HepG2 (cell line): Measurements from ENCODE around the gene LCAT. TPM values are rescaled to one million over a fixed set of nuclear protein-coding genes. Genes with fewer than 3 reads are reported as not detected.
A peak's percentile ranks its signal among the peaks of the same experiment; 100 is the strongest.

Source experiments
- ATAC-seq: fragments of 200-7000 bp; cut with Tn5 transposase; 3 replicates; pipeline ENCODE4 v1.9.1; 2020; ENCODE audit warnings: mild to moderate bottlenecking, moderate library complexity
- BruUV-seq: library from RNA; stranded (reverse); fragments of 400-500 nt; replicated peaks from 2 replicates; lab custom pipeline; 2021; lab: Mats Ljungman, UMichigan
- CTCF ChIA-PET: fragments of 300-600 bp; formaldehyde crosslinking; extraction: SDS; loops from one replicate; lab custom pipeline; 2021; ENCODE audit warnings: low total read pairs, inconsistent platforms, low intra/inter-chr PET ratio; lab: Yijun Ruan, JAX
- POLR2A ChIA-PET: fragments of 350-600 bp; sonication (Branson Sonifier 250); formaldehyde crosslinking; loops from one replicate; lab custom pipeline; 2020; ENCODE audit warnings: antibody characterized with exemption, inconsistent platforms; lab: Yijun Ruan, JAX
- DNase-seq: peaks from one replicate; pipeline ENCODE4 v3.0.0-alpha.2; 2015; ENCODE audit warnings: low spot score
- FAIRE-seq: peaks from 3 replicates; lab custom pipeline; 2011; peaks lifted over from hg19 to GRCh38; lab: Jason Lieb, UNC
- H2AFZ ChIP-seq: one replicate; pipeline ENCODE4 v1.6.1; 2011; ENCODE audit warnings: low read length, inconsistent platforms
- H3K27ac ChIP-seq: fragments of 300-600 bp; 3 replicates; pipeline ENCODE4 v1.8.0; 2011; ENCODE audit warnings: mixed run types, mild to moderate bottlenecking, mixed read lengths, low read length, inconsistent platforms; ENCODE audit not compliant: insufficient read depth; ENCODE audit errors: extremely low read length
- H3K27me3 ChIP-seq, 2 experiments: fragments of 200-600 bp in 1 of 2; 2 replicates in 1 of 2; 3 replicates in 1 of 2; pipeline versions ENCODE4 v1.6.0 to v1.8.0; 2011; ENCODE audit warnings: low read length in 2 of 2, mild to moderate bottlenecking in 2 of 2, moderate library complexity in 2 of 2, inconsistent platforms in 1 of 2; ENCODE audit not compliant: insufficient read depth in 2 of 2, control insufficient read depth in 1 of 2
- H3K36me3 ChIP-seq, 2 experiments: fragments of 200-600 bp in 1 of 2; replicated peaks in 1 of 2; 2 replicates in 1 of 2; 3 replicates in 1 of 2; pipeline versions ENCODE4 v1.5.1 to v1.8.0; 2011; ENCODE audit warnings: low read length in 2 of 2, inconsistent platforms in 1 of 2; ENCODE audit not compliant: insufficient read depth in 2 of 2, control insufficient read depth in 1 of 2
- H3K4me1 ChIP-seq: 2 replicates; pipeline ENCODE4 v1.5.1; 2012; ENCODE audit warnings: low read length, inconsistent platforms; ENCODE audit not compliant: insufficient read depth
- H3K4me2 ChIP-seq: 2 replicates; pipeline ENCODE4 v1.6.0; 2011; ENCODE audit warnings: low read depth, low read length, inconsistent platforms
- H3K4me3 ChIP-seq, 3 experiments: fragments of 200-600 bp in 1 of 3; sonication (generic), shearing (Covaris generic) in 1 of 3; replicated peaks in 1 of 3; 2 replicates each; pipeline ENCODE4 v1.5.1; 2011 to 2016; ENCODE audit warnings: low read length in 3 of 3, inconsistent platforms in 2 of 3, low read depth in 2 of 3, mild to moderate bottlenecking in 2 of 3, control low read depth in 1 of 3, mixed read lengths in 1 of 3; ENCODE audit not compliant: insufficient read depth in 1 of 3
- H3K79me2 ChIP-seq: one replicate; pipeline ENCODE4 v1.6.1; 2011; ENCODE audit warnings: low read length, inconsistent platforms; ENCODE audit not compliant: insufficient read depth
- H3K9ac ChIP-seq: 2 replicates; pipeline ENCODE4 v1.6.0; 2011; ENCODE audit warnings: mild to moderate bottlenecking, low read depth, low read length, inconsistent platforms; ENCODE audit not compliant: insufficient read depth
- H3K9me3 ChIP-seq: 2 replicates; pipeline ENCODE4 v1.5.1; 2012; ENCODE audit warnings: mild to moderate bottlenecking, low read length
- H4K20me1 ChIP-seq: 2 replicates; pipeline ENCODE4 v1.6.0; 2011; ENCODE audit warnings: inconsistent platforms, mild to moderate bottlenecking, low read length, moderate library complexity; ENCODE audit not compliant: insufficient read depth
- CENPT ChIP-seq: sonication (generic); formaldehyde crosslinking; IDR thresholded peaks from 2 replicates; pipeline ENCODE4 v1.8.0; 2022; ENCODE audit warnings: low read depth, mild to moderate bottlenecking, moderate library complexity, missing genetic modification reagents
- HOXD1 ChIP-seq: sonication (generic); formaldehyde crosslinking; IDR thresholded peaks from 2 replicates; pipeline ENCODE4 v1.5.0; 2020; ENCODE audit warnings: missing genetic modification reagents
- NRL ChIP-seq: sonication (generic); formaldehyde crosslinking; IDR thresholded peaks from 2 replicates; pipeline ENCODE4 v1.5.0; 2020; ENCODE audit warnings: missing genetic modification reagents, mild to moderate bottlenecking, moderate library complexity, borderline replicate concordance
- SOX6 ChIP-seq, 2 experiments: fragments of 450-650 bp in 1 of 2; sonication (generic) in 1 of 2; formaldehyde crosslinking in 1 of 2; IDR thresholded peaks; 2 replicates each; pipeline versions ENCODE4 v1.4.0 to v1.6.1; 2017 to 2020; ENCODE audit warnings: antibody characterized with exemption in 1 of 2, mild to moderate bottlenecking in 1 of 2, missing genetic modification reagents in 1 of 2
- ZNF432 ChIP-seq: sonication (generic); formaldehyde crosslinking; IDR thresholded peaks from 2 replicates; pipeline ENCODE4 v1.5.0; 2020; ENCODE audit warnings: missing genetic modification reagents, mild to moderate bottlenecking, borderline replicate concordance
- WGBS: methylation state at CpG from one replicate; pipeline ENCODE4 v1.1.6; 2017; ENCODE audit warnings: low lambda C conversion rate; 5-methylcytosine and 5-hydroxymethylcytosine counted together
- in situ Hi-C: cut with HindIII; loops from 2 replicates; pipeline ENCODE4 v1.10.0; 2017; ENCODE audit warnings: low pct_unique_long_range_greater_than_20kb; ENCODE audit not compliant: extremely low pct_ligation_motif_present
- intact Hi-C: fragments of 100-400 bp; cut with micrococcal nuclease; formaldehyde crosslinking; loops from one replicate; pipeline ENCODE4 v1.10.0; 2022; ENCODE audit not compliant: unreplicated experiment
- polyA plus RNA-seq, 8 experiments: library from polyadenylated mRNA; depleted of rRNA in 3 of 8; stranded (reverse) in 7 of 8; unstranded in 1 of 8; fragments of >200 nt; fragmentation: Illumina TruSeq in 4 of 8; extraction: Trizol in 4 of 8; gene quantifications; 2 replicates each; pipeline versions ENCODE4 v1.2.1 to v1.2.3, GENCODE V29; 2011 to 2016; ENCODE audit warnings: low read depth in 4 of 8, missing spikeins in 1 of 8, mixed read lengths in 1 of 8; ENCODE audit not compliant: insufficient read depth in 1 of 8
- total RNA-seq, 5 experiments: library from RNA; depleted of rRNA; stranded (reverse); fragments of >200 nt; fragmentation: Illumina TruSeq; extraction: Trizol; gene quantifications; 2 replicates each; pipeline ENCODE4 v1.2.3, GENCODE V29; 2016; ENCODE audit warnings: low read depth in 1 of 5
- TF ChIP-seq, protein P1 (sequence below): sonication (generic); formaldehyde crosslinking; IDR thresholded peaks from 2 replicates; pipeline ENCODE4 v1.4.0; 2020; ENCODE audit warnings: missing genetic modification reagents
- TF ChIP-seq, protein P2 (sequence below): sonication (generic); formaldehyde crosslinking; IDR thresholded peaks from 2 replicates; pipeline ENCODE4 v1.8.0; 2022; ENCODE audit warnings: mild to moderate bottlenecking, missing genetic modification reagents; ENCODE audit not compliant: insufficient replicate concordance
- TF ChIP-seq, protein P3 (sequence below): IDR thresholded peaks from 2 replicates; pipeline ENCODE4 v1.6.1; 2016; ENCODE audit warnings: low read depth, borderline replicate concordance
- TF ChIP-seq, protein P4 (sequence below): sonication (generic); formaldehyde crosslinking; IDR thresholded peaks from 2 replicates; pipeline ENCODE4 v1.5.1; 2020; ENCODE audit warnings: mild to moderate bottlenecking, missing genetic modification reagents, moderate library complexity

LCAT gene
- total and polyA plus RNA-seq, 2 of the 13 experiments (the other 11 are each of a cell fraction or from before 2014, with no cell fraction given), result 36.1 to 38.9 TPM

DNA sequence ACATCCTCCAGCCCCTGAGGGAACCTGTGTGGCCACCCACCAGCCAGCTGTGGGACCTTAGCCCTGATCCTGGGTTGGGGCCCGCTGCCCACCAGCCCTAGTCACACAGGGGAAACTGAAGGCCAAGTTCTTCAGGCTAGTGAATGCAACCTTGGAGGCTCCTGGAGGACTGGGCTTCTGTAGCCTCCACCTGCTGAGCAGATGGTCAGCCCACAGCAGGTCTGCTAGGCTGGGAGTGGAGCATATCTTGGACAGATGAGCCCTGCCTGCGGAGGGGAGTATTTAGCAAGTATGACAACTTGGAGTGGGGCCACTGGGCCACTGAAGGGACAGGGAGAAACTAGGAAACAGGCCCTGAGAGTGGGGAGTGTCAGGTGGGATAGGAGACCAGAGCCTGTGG, 32.3 kb upstream of the LCAT start:
- ChIA-PET POLR2A (interaction anchor here (2.3 kb wide), 1 partner anchor 10 kb away, joined by 9 read pairs; no protein-coding TSS in a partner anchor), CTCF (no interaction called here)
- Histone ChIP-seq H3K27ac (no peak overlapping the region), H3K27me3 (peaks cover 5 to 40% of the 10 kb centered on the region in 2 experiments; a peak in 4 of 5 replicates), H3K36me3 (no peaks in the 10 kb centered on the region), H3K4me1 (peaks cover 47% of the 10 kb centered on the region), H3K9me3 (no peaks in the 10 kb centered on the region), H3K4me2 (no peak overlapping the region), H3K79me2 (no peaks in the 10 kb centered on the region), H3K9ac (no peak overlapping the region), H4K20me1 (no peaks in the 10 kb centered on the region), H2AFZ (no peak overlapping the region), H3K4me3 (no peak overlapping the region)
- BruUV-seq, result no TSS peak
- TF ChIP-seq, protein P1, sequence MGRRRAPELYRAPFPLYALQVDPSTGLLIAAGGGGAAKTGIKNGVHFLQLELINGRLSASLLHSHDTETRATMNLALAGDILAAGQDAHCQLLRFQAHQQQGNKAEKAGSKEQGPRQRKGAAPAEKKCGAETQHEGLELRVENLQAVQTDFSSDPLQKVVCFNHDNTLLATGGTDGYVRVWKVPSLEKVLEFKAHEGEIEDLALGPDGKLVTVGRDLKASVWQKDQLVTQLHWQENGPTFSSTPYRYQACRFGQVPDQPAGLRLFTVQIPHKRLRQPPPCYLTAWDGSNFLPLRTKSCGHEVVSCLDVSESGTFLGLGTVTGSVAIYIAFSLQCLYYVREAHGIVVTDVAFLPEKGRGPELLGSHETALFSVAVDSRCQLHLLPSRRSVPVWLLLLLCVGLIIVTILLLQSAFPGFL, result no peak
- TF ChIP-seq CENPT (CRISPR knock-in tag), result 0 out of 2 replicates have a peak, but pooled peaks have one; percentile 24
- no peak for FAIRE-seq
- intact Hi-C loops, result no loop called here
- in situ Hi-C loops, result no loop called here
- ATAC-seq, result peak; percentile 20
- no peak for DNase-seq
- WGBS, result 37% methylated on average over 2 of the region's 2 CpGs

DNA sequence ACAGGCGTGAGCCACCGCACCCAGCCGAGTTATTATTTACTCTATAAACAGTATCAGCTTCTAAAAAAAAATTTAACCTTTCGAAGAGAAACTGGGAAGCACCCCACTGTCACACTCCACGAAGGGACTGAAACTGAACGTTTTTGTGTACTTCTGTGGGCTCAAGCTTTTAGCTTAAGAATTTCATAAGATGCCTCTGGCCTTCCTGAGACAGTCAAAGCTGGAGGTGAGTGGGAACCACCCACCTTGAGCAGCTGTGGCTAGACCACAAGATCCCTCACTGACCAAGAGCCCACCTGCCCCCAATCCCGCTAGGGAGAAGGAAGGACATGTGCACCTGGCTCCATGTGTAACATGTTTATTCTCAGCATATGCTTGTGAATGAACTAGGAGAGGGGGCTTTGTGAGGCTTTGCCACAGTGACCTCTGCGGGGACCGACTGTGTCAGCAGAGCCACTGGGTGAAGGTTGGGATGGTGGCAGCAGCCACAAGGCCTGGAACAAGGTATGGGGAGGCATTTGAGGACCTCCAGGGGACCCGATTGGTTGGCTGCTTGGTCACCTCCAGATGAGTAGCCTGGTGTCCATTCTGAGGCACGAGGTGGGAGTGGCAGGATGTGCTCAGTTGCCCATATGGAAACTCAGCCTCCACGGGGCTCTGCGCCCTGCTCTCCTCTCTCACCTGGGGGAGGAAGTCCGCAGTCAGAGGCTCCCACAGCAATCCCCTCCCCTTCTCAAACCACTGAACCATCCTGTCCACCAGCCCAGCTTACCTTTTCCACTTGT, 31.6 kb upstream of the LCAT start:
- ChIA-PET POLR2A (interaction anchor here (2.3 kb wide), 1 partner anchor 9 kb away, joined by 9 read pairs; no protein-coding TSS in a partner anchor), CTCF (no interaction called here)
- Histone ChIP-seq H3K9ac (no peak overlapping the region), H3K27me3 (peaks cover 5 to 40% of the 10 kb centered on the region in 2 experiments; a peak in 4 of 5 replicates), H3K79me2 (no peaks in the 10 kb centered on the region), H2AFZ (no peak overlapping the region), H3K4me3 (no peak overlapping the region), H4K20me1 (no peaks in the 10 kb centered on the region), H3K4me2 (peak overlapping the region; percentile 10; the same call in 1 of the 2 replicates), H3K4me1 (peaks cover 54% of the 10 kb centered on the region), H3K27ac (no peak overlapping the region), H3K36me3 (no peaks in the 10 kb centered on the region), H3K9me3 (no peaks in the 10 kb centered on the region)
- 11% methylated on average over 14 of the region's 14 CpGs for WGBS
- FAIRE-seq (no peak), DNase-seq (no peak), ATAC-seq (peak; percentile 19)
- intact Hi-C loops (no loop called here), in situ Hi-C loops (no loop called here)
- no TSS peak for BruUV-seq
- TF ChIP-seq, protein P2, sequence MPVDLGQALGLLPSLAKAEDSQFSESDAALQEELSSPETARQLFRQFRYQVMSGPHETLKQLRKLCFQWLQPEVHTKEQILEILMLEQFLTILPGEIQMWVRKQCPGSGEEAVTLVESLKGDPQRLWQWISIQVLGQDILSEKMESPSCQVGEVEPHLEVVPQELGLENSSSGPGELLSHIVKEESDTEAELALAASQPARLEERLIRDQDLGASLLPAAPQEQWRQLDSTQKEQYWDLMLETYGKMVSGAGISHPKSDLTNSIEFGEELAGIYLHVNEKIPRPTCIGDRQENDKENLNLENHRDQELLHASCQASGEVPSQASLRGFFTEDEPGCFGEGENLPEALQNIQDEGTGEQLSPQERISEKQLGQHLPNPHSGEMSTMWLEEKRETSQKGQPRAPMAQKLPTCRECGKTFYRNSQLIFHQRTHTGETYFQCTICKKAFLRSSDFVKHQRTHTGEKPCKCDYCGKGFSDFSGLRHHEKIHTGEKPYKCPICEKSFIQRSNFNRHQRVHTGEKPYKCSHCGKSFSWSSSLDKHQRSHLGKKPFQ (CRISPR knock-in tag), result no peak
- TF ChIP-seq, protein P3, sequence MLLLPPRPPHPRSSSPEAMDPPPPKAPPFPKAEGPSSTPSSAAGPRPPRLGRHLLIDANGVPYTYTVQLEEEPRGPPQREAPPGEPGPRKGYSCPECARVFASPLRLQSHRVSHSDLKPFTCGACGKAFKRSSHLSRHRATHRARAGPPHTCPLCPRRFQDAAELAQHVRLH (CRISPR knock-in tag), result no peak
- TF ChIP-seq NRL (CRISPR knock-in tag) (no peak), SOX6 (IDR thresholded peaks at IDR 0.05) (no peak), SOX6 (CRISPR knock-in tag; IDR thresholded peaks at IDR 0.05) (no peak), HOXD1 (CRISPR knock-in tag) (no peak), ZNF432 (CRISPR knock-in tag) (no peak)
- TF ChIP-seq, protein P4, sequence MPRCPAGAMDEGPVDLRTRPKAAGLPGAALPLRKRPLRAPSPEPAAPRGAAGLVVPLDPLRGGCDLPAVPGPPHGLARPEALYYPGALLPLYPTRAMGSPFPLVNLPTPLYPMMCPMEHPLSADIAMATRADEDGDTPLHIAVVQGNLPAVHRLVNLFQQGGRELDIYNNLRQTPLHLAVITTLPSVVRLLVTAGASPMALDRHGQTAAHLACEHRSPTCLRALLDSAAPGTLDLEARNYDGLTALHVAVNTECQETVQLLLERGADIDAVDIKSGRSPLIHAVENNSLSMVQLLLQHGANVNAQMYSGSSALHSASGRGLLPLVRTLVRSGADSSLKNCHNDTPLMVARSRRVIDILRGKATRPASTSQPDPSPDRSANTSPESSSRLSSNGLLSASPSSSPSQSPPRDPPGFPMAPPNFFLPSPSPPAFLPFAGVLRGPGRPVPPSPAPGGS, result 0 out of 2 replicates have a peak, but pooled peaks have one; percentile 19
